ENCODE data around the gene DYNLL2. TPM values are rescaled to one million over a fixed set of nuclear protein-coding genes. Genes with fewer than 3 reads are reported as not detected.

The DYNLL2 gene
- total RNA-seq, 4 donors from 2014 or later, result 13.0 to 18.5 (median 14.4) TPM

- Histone ChIP-seq H3K9me3 (no peaks in the 10 kb centered on the region), H3K4me3 (peak overlapping the region in 3 of 4 donors; percentile 81 to 99 (median 99)), H3K27me3 (no peaks in the 10 kb centered on the region), H3K4me1 (peaks cover 15 to 71% (median 19%) of the 10 kb centered on the region in 3 donors), H3K27ac (peak overlapping the region in 2 of 4 donors; percentile 93 to 98), H3K36me3 (peaks cover 6 to 42% (median 13%) of the 10 kb centered on the region in 3 donors)
- DNase-seq, result no peak
- WGBS, 2 donors, result 58% methylated on average over 6 to 7 of the region's 8 CpGs
- intact Hi-C loops (cut with DNase I), result no loop called here
- TF ChIP-seq POLR2A (IDR thresholded peaks at IDR 0.05) (no peak), CTCF (IDR thresholded peaks at IDR 0.05) (no peak)
Observed at GRCh38 chr17:58085039-58085715, 2.0 kb downstream of the DYNLL2 start.

GRCh38 chr17:58086953-58087352, 3.7 kb downstream of the DYNLL2 start:
- peaks cover 12 to 59% (median 23%) of the 10 kb centered on the region in 3 donors for H3K36me3 ChIP-seq
- intact Hi-C loops (cut with DNase I), result no loop called here
- H3K27me3 ChIP-seq, result no peaks in the 10 kb centered on the region
- DNase-seq, result no peak
- H3K27ac ChIP-seq, result no peak overlapping the region
- no peak for TF ChIP-seq POLR2A (IDR thresholded peaks at IDR 0.05)
- no peak for TF ChIP-seq CTCF (IDR thresholded peaks at IDR 0.05)
- no peaks in the 10 kb centered on the region for H3K9me3 ChIP-seq
- no peak overlapping the region for H3K4me3 ChIP-seq
- H3K4me1 ChIP-seq, result peaks cover 15 to 81% (median 19%) of the 10 kb centered on the region in 3 donors
- WGBS, 2 donors, result 66 to 74% methylated on average over 6 to 8 of the region's 8 CpGs

GRCh38 chr17:58088624-58089023, 5.4 kb downstream of the DYNLL2 start:
- peaks cover 15 to 87% (median 16%) of the 10 kb centered on the region in 3 donors for H3K4me1 ChIP-seq
- no peak overlapping the region for H3K4me3 ChIP-seq
- no peak for TF ChIP-seq POLR2A (IDR thresholded peaks at IDR 0.05)
- no peak for TF ChIP-seq CTCF (IDR thresholded peaks at IDR 0.05)
- no peak overlapping the region for H3K27ac ChIP-seq
- peaks cover 12 to 76% (median 27%) of the 10 kb centered on the region in 3 donors for H3K36me3 ChIP-seq
- H3K27me3 ChIP-seq, result no peaks in the 10 kb centered on the region
- WGBS, 2 donors, result 74 to 81% methylated on average over 4 of the region's 5 CpGs
- intact Hi-C loops (cut with DNase I), result no loop called here
- no peak for DNase-seq
- no peaks in the 10 kb centered on the region for H3K9me3 ChIP-seq

GRCh38 chr17:58089111-58089510, 5.9 kb downstream of the DYNLL2 start:
- H3K27me3 ChIP-seq, result no peaks in the 10 kb centered on the region
- no peaks in the 10 kb centered on the region for H3K9me3 ChIP-seq
- H3K4me1 ChIP-seq, result peaks cover 15 to 85% (median 16%) of the 10 kb centered on the region in 3 donors
- peaks cover 12 to 81% (median 27%) of the 10 kb centered on the region in 3 donors for H3K36me3 ChIP-seq
- no peak overlapping the region for H3K27ac ChIP-seq
- DNase-seq, result no peak
- TF ChIP-seq CTCF (IDR thresholded peaks at IDR 0.05), result no peak
- no peak for TF ChIP-seq POLR2A (IDR thresholded peaks at IDR 0.05)
- intact Hi-C loops (cut with DNase I), result no loop called here
- 71 to 76% methylated on average over 9 to 11 of the region's 11 CpGs for WGBS, 2 donors
- no peak overlapping the region for H3K4me3 ChIP-seq

- 63 to 82% methylated on average over 1 to 2 of the region's 2 CpGs for WGBS, 2 donors
- Histone ChIP-seq H3K9me3 (no peaks in the 10 kb centered on the region), H3K4me1 (peaks cover 0 to 65% (median 1%) of the 10 kb centered on the region in 3 donors), H3K36me3 (peaks cover 12 to 85% (median 27%) of the 10 kb centered on the region in 3 donors), H3K27ac (no peak overlapping the region), H3K4me3 (no peak overlapping the region), H3K27me3 (no peaks in the 10 kb centered on the region)
- DNase-seq, result no peak
- TF ChIP-seq POLR2A (IDR thresholded peaks at IDR 0.05), result no peak
- no peak for TF ChIP-seq CTCF (IDR thresholded peaks at IDR 0.05)
- intact Hi-C loops (cut with DNase I), result no loop called here
Observed at GRCh38 chr17:58091024-58091567, 7.9 kb downstream of the DYNLL2 start.

Measured in esophagus squamous epithelium (tissue), 5 donors.